Endothelial cell (in vitro differentiated cells): ENCODE data around the gene NBAS. TPM values are rescaled to one million over a fixed set of nuclear protein-coding genes. Genes with fewer than 3 reads are reported as not detected.
"Not testable (repeated sequence)": the region's sequence is repeated elsewhere in the genome, so short reads cannot be mapped to it uniquely, and the experiment has no call there.

Source experiments
- DNase-seq: peaks from one replicate; pipeline ENCODE4 v3.0.0; 2021; ENCODE audit warnings: low spot score
- H3K27ac Mint-ChIP-seq: one replicate; pipeline ENCODE4 v1.8.0; 2021; ENCODE audit warnings: mixed read lengths, inconsistent platforms; ENCODE audit not compliant: unreplicated experiment
- H3K27me3 Mint-ChIP-seq: one replicate; pipeline ENCODE4 v1.8.0; 2021; ENCODE audit warnings: mild to moderate bottlenecking, moderate library complexity, mixed read lengths, inconsistent platforms; ENCODE audit not compliant: unreplicated experiment
- H3K36me3 Mint-ChIP-seq: one replicate; pipeline ENCODE4 v1.8.0; 2021; ENCODE audit warnings: mild to moderate bottlenecking, low read depth, mixed read lengths, inconsistent platforms; ENCODE audit not compliant: unreplicated experiment
- H3K4me1 Mint-ChIP-seq: one replicate; pipeline ENCODE4 v1.8.0; 2021; ENCODE audit warnings: mild to moderate bottlenecking, mixed read lengths, inconsistent platforms; ENCODE audit not compliant: unreplicated experiment
- H3K4me3 Mint-ChIP-seq: one replicate; pipeline ENCODE4 v1.8.0; 2021; ENCODE audit warnings: mild to moderate bottlenecking, mixed read lengths, inconsistent platforms; ENCODE audit not compliant: unreplicated experiment
- H3K9me3 Mint-ChIP-seq: one replicate; pipeline ENCODE4 v1.8.0; 2021; ENCODE audit warnings: mixed read lengths, inconsistent platforms; ENCODE audit not compliant: unreplicated experiment
- total RNA-seq: library from RNA; stranded (reverse); fragmentation: NEBNext Ultra II Directional; extraction: Animal tissue kit (Norgen Biotek cat#: 25700); gene quantifications from one replicate; pipeline ENCODE4 v1.2.1, GENCODE V29; 2021; ENCODE audit not compliant: unreplicated experiment
- TF ChIP-seq, protein P1 (sequence below): fragments of 200-600 bp; sonication (generic); IDR thresholded peaks from one replicate; pipeline ENCODE4 v1.5.0; 2021; ENCODE audit warnings: antibody characterized with exemption; ENCODE audit not compliant: unreplicated experiment

NBAS gene
- total RNA-seq, 1 donor from 2014 or later, result 52.8 TPM

DNA sequence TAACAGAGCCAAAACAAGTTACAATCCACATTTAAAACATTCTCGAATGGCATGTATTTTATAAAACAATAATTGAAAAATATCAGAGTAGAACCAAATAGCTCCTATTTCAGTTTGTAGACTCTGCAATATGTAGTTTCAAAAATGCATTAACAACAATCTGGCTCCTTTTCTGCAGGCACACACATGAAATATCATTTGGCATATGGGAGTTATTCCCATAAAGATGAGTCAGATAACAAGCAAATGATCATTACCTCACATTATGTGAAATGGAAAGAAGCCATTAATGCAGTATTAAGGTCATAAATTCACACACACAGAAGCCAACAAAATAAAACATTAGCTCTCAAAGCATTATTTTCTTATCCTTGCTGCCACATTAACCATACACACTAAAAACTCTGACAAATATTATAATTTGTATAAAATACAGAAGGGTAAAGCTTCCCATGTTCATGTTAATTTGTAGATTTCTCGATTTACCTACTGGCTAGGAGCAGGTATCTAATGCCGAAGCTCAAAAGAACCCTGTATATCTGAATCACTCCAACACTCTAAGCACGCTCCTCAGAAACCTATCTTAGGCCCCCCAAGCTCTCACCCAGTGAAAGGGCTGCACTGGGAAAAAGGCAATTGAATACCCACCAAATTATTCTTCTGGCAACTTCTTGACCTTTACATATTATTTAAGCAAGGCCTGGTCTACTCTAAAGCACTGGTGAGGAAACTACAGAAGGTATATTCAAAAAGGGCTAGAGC lies 13.8 kb downstream of the NBAS start:
- Mint-ChIP-seq H3K27me3 (no peaks in the 10 kb centered on the region), H3K27ac (no peak overlapping the region), H3K4me1 (no peaks in the 10 kb centered on the region), H3K36me3 (peaks cover 11% of the 10 kb centered on the region), H3K4me3 (no peak overlapping the region), H3K9me3 (no peaks in the 10 kb centered on the region)
- TF ChIP-seq, protein P1, sequence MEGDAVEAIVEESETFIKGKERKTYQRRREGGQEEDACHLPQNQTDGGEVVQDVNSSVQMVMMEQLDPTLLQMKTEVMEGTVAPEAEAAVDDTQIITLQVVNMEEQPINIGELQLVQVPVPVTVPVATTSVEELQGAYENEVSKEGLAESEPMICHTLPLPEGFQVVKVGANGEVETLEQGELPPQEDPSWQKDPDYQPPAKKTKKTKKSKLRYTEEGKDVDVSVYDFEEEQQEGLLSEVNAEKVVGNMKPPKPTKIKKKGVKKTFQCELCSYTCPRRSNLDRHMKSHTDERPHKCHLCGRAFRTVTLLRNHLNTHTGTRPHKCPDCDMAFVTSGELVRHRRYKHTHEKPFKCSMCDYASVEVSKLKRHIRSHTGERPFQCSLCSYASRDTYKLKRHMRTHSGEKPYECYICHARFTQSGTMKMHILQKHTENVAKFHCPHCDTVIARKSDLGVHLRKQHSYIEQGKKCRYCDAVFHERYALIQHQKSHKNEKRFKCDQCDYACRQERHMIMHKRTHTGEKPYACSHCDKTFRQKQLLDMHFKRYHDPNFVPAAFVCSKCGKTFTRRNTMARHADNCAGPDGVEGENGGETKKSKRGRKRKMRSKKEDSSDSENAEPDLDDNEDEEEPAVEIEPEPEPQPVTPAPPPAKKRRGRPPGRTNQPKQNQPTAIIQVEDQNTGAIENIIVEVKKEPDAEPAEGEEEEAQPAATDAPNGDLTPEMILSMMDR, result no peak
- no peak for DNase-seq

DNA sequence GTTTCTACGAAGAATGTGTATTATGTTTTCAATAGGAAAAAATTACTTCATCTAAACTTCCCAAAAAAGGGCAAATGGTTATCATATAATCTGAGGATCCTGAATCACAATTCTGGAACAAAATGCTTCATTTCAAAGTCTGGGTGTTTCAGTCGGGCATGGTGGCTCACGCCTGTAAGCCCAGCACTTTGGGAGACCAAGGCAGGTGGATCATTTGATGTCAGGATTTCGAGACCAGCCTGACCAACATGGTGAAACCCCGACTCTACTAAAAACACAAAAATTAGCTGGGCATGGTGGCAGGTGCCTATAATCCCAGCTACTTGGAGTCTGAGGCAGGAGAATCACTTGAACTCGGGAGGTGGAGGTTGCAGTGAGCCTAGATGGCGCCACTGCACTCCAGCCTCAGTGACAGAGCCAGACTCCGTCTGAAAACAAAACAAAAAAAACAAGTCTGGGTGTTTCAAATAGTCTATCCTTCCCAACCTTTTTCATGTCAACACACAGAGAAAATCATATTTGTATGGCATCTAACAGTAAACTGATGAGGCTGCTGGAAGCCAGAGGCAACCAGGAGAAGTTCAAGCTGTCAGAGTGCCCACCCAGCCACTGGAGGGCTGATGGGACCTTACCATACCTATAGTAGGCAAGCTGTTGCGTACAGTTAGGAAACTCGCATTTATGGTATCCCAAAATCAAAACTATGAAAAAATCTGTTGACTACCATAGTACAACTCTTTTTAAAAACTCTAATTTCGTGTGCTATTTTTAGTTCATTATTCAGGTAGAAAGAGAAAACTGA lies 14.6 kb downstream of the NBAS start:
- Mint-ChIP-seq H3K4me3 (no peak overlapping the region), H3K9me3 (no peaks in the 10 kb centered on the region), H3K36me3 (peaks cover 11% of the 10 kb centered on the region), H3K27me3 (no peaks in the 10 kb centered on the region), H3K27ac (peak overlapping the region; percentile 70), H3K4me1 (no peaks in the 10 kb centered on the region)
- TF ChIP-seq, protein P1, result peak; percentile 40
- DNase-seq, result peak; percentile 28

DNA sequence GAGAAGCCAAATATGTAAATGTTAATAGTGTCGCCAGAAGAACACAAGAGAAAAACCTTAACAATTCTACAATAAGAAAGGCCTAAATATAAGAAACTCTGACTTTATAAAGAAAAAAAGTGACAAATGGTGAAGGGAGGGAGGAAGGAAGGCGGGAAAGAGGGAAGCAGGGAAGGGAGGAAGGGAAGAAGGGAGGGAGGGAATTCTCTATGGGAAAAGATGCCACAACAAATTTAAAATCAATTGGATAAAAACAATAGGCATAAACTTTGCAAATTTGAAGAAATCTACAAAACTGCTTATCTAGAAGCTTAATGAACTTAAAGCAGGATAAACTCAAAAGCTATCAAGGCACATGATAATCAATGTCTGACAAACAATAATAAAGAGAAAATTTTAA lies 16.9 kb downstream of the NBAS start:
- Mint-ChIP-seq H3K27me3 (no peaks in the 10 kb centered on the region), H3K36me3 (peaks cover 18% of the 10 kb centered on the region), H3K4me1 (no peaks in the 10 kb centered on the region)

DNA sequence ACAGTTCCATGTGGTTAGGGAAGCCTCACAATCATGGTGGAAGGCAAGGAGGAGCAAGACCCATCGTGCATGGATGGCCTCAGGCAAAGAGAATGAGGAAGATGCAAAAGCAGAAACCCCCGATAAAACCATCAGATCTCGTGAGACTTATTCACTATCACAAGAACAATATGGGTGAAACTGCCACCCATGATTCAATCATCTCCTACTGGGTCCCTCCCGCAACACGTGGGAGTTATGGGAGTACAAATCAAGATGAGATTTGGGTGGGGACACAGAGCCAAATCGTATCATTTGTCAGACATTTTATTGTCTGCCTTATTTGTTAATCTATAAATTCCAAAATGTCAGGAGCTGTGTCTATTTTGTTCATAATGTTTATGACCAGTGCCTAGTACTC lies 17.6 kb downstream of the NBAS start:
- DNase-seq, result no peak
- Mint-ChIP-seq H3K4me3 (no peak overlapping the region), H3K36me3 (peaks cover 14% of the 10 kb centered on the region), H3K9me3 (no peaks in the 10 kb centered on the region), H3K27ac (no peak overlapping the region), H3K4me1 (peaks cover 5% of the 10 kb centered on the region), H3K27me3 (no peaks in the 10 kb centered on the region)
- TF ChIP-seq, protein P1, result no peak

More for the DNA sequence above, 16.9 kb downstream of the NBAS start:
- TF ChIP-seq, protein P1, result no peak
- no peak for DNase-seq
- Mint-ChIP-seq H3K27ac (no peak overlapping the region), H3K4me3 (no peak overlapping the region), H3K9me3 (no peaks in the 10 kb centered on the region)

DNA sequence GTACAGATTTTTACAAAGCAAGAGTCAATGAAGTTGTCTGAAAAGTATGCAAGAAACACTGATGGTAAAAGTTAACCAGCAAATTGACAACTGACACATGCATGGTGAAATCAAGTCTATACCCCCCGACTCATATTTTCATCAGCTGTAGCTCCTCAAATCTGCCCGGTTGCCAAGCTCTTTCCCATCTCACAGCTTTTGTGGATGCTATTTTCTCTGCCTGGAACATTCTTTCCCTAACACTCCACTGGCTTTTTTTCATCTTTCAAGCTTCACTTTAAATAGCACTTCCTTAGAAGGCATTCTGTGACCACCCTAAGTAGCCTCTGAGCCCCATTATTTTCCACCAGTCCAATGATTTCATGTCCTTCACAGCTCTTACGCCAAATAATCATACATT lies 18.1 kb downstream of the NBAS start:
- Mint-ChIP-seq H3K27me3 (no peaks in the 10 kb centered on the region), H3K36me3 (peaks cover 12% of the 10 kb centered on the region), H3K9me3 (no peaks in the 10 kb centered on the region), H3K4me1 (peaks cover 5% of the 10 kb centered on the region), H3K4me3 (no peak overlapping the region), H3K27ac (no peak overlapping the region)
- TF ChIP-seq, protein P1, result no peak
- DNase-seq, result no peak

DNA sequence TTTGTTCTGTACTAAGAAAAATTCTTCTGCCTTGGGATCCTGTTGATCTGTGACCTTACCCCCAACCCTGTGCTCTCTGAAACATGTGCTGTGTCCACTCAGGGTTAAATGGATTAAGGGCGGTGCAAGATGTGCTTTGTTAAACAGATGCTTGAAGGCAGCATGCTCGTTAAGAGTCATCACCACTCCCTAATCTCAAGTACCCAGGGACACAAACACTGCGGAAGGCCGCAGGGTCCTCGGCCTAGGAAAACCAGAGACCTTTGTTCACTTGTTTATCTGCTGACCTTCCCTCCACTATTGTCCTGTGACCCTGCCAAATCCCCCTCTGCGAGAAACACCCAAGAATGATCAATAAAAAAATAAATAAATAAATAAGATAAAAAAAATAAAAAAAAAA lies 18.9 kb downstream of the NBAS start:
- not testable (repeated sequence) for H3K9me3 Mint-ChIP-seq, H3K4me1 Mint-ChIP-seq, DNase-seq, H3K4me3 Mint-ChIP-seq, H3K27me3 Mint-ChIP-seq, H3K27ac Mint-ChIP-seq
- peaks cover 12% of the 10 kb centered on the region for H3K36me3 Mint-ChIP-seq

DNA sequence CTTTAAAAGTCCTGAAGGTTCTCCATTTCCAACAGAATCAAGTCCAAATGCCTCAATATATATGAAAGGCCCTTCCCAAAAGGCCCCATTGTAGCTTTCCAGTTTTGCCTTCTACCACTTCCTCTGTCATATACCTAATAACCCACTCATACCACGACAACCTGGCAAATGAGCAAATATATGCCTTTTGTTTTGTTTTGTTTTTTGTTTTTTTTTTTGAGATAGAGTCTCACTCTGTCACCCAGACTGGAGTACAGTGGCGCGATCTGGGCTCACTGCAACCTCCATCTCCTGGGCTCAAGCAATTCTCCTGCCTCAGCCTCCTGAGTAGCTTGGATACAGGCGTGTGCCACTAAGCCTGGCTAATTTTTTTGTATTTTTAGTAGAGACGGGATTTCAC lies 20.6 kb downstream of the NBAS start:
- H3K4me3 Mint-ChIP-seq, H3K27me3 Mint-ChIP-seq, H3K4me1 Mint-ChIP-seq, H3K9me3 Mint-ChIP-seq, DNase-seq: not testable (repeated sequence)
- Mint-ChIP-seq H3K36me3 (peaks cover 12% of the 10 kb centered on the region), H3K27ac (peak overlapping the region; percentile 10)
